Subcutaneous abdominal adipose tissue (tissue), 5 donors: ENCODE data around the gene CDH12.
A peak's percentile ranks its signal among the peaks of the same experiment; 100 is the strongest.

Experiments
- H3K27ac ChIP-seq: one replicate; pipeline ENCODE4 v1.7.0; 2013; ENCODE audit warnings: low read depth, mild to moderate bottlenecking, inconsistent platforms, low read length, moderate library complexity
- H3K27me3 ChIP-seq, 5 donors: one replicate each; pipeline ENCODE4 v1.7.0; 2013; ENCODE audit warnings: low read length in 5 of 5, inconsistent platforms in 1 of 5; ENCODE audit not compliant: control insufficient read depth in 5 of 5, insufficient read depth in 4 of 5
- H3K36me3 ChIP-seq, 5 donors: one replicate each; pipeline ENCODE4 v1.7.0; 2013; ENCODE audit warnings: low read length in 5 of 5; ENCODE audit not compliant: control insufficient read depth in 5 of 5, insufficient read depth in 5 of 5
- H3K4me1 ChIP-seq, 5 donors: one replicate each; pipeline ENCODE4 v1.7.0; 2013; ENCODE audit warnings: low read length in 5 of 5, mild to moderate bottlenecking in 3 of 5, moderate library complexity in 1 of 5; ENCODE audit not compliant: control insufficient read depth in 5 of 5, insufficient read depth in 5 of 5
- H3K4me3 ChIP-seq, 5 donors: one replicate each; pipeline ENCODE4 v1.7.0; 2013; ENCODE audit warnings: low read length in 5 of 5, low read depth in 1 of 5
- H3K9ac ChIP-seq, 5 donors: one replicate each; pipeline ENCODE4 v1.7.0; 2013; ENCODE audit warnings: low read length in 5 of 5, mild to moderate bottlenecking in 4 of 5, moderate library complexity in 3 of 5
- H3K9me3 ChIP-seq, 5 donors: one replicate each; pipeline ENCODE4 v1.7.0; 2013; ENCODE audit warnings: low read length in 5 of 5; ENCODE audit not compliant: control insufficient read depth in 5 of 5
- donor health status: healthy.
- donor health status: healthy.
- donor health status: healthy.
- donor health status: healthy.
- donor health status: healthy.

CDH12 gene

DNA sequence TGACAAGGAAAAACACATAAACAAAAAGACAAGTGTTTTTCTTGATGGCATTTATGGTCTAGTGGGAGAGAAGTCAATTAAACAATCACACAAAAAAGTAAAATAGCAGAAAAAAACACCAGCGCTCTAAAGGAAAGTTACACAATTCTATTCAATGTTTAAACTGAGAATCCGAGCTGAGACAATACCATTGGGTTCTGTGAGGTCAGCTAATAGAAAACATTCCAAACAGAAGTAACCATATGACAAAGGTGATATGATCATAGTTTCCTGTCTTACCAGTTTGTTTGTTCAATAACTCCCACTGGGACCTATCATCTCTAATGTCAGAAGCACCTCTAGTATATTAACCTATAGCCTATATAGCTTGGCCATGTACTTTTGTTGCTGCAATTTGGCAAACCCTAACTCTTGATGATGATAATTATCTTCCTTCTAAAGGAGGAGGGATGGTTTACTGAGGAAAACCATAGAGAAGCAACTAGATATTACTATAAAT, 1030.0 kb downstream of the CDH12 start:
- Histone ChIP-seq H3K9ac (no peak overlapping the region), H3K36me3 (no peaks in the 10 kb centered on the region), H3K27me3 (no peaks in the 10 kb centered on the region), H3K27ac (no peak overlapping the region), H3K9me3 (no peaks in the 10 kb centered on the region), H3K4me1 (peaks cover 0 to 2% (median 0%) of the 10 kb centered on the region in 5 donors), H3K4me3 (no peak overlapping the region)

DNA sequence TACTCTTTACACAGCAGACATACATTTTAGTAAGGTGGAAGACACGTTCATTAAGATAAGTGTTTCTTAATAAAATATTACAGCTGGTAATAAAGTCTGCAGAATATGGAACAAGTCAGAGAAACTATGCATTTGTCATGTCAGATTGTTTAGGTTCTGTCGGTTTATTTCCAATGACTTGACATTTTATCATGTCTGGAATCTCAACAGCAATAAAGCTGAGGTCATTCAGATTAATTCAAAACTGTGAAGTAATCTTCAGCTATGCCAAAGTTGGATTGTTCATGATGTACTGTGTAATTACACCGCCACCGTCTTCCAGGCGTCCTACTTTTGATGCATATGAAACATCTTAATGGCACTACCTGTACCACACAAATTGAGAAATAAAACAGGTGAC, 1032.6 kb downstream of the CDH12 start:
- H3K9ac ChIP-seq = no peak overlapping the region
- no peak overlapping the region for H3K4me3 ChIP-seq
- no peaks in the 10 kb centered on the region for H3K9me3 ChIP-seq
- no peaks in the 10 kb centered on the region for H3K36me3 ChIP-seq
- peaks cover 0 to 6% (median 0%) of the 10 kb centered on the region in 5 donors for H3K4me1 ChIP-seq
- H3K27ac ChIP-seq = no peak overlapping the region
- no peaks in the 10 kb centered on the region for H3K27me3 ChIP-seq

DNA sequence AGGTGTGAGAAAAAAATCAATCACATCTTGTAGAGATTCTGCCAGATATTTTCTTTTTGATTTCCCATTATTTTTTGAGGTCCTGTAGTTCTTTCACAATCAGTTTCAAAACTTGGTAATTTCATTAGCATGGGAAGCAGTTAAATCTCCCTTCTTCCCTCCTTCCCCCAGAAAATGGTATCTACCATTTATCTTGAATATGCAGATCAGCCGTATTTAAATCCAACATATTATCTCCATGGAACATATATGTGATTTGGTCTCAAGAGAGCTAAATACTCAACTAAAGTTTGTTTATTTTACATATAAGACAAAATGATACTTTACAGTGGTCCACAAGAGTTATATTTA, 1034.8 kb downstream of the CDH12 start:
- Histone ChIP-seq H3K4me3 (peak overlapping the region in 4 of 5 donors; percentile 14 to 53 (median 30)), H3K36me3 (no peaks in the 10 kb centered on the region), H3K4me1 (peaks cover 0 to 6% (median 0%) of the 10 kb centered on the region in 5 donors), H3K9me3 (no peaks in the 10 kb centered on the region), H3K27ac (no peak overlapping the region), H3K27me3 (no peaks in the 10 kb centered on the region), H3K9ac (no peak overlapping the region)

DNA sequence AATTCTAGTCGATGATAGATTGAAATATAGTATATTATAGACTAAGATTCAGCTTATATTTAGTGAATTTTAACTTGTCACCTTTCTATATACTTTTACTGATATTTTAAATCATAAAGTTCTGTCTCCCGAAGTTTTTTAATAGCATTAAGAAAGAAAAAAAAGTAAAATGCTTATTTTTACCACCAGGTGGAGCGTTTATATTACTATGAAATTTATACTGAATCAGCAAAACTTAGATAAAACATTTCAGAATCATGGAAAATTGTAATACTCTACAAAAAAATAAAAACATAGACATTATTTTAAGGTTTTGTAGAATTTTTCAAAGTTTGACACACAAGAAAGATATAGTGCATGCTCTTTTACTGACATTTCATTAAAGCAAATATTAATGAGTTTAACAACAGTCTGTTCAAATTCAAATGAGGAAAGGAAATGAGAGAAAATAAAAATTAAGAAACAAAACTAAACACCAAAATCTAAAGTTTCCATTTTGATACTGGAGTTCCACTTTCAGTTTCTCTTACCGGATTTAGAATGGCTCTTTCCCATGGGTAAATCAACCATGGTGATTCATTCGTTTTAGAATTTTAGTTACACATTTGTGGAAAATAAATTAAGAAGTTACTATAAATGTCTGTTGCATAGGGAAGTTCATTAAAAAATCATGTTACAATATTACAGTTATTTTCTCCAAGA, 1035.3 kb downstream of the CDH12 start:
- peak overlapping the region; percentile 19 for H3K27ac ChIP-seq
- H3K27me3 ChIP-seq = no peaks in the 10 kb centered on the region
- peaks cover 0 to 6% (median 0%) of the 10 kb centered on the region in 5 donors for H3K4me1 ChIP-seq
- peak overlapping the region in 4 of 5 donors; percentile 14 to 53 (median 30) for H3K4me3 ChIP-seq
- peak overlapping the region in 1 of 5 donors; percentile 6 for H3K9ac ChIP-seq
- H3K9me3 ChIP-seq = no peaks in the 10 kb centered on the region
- H3K36me3 ChIP-seq = no peaks in the 10 kb centered on the region

DNA sequence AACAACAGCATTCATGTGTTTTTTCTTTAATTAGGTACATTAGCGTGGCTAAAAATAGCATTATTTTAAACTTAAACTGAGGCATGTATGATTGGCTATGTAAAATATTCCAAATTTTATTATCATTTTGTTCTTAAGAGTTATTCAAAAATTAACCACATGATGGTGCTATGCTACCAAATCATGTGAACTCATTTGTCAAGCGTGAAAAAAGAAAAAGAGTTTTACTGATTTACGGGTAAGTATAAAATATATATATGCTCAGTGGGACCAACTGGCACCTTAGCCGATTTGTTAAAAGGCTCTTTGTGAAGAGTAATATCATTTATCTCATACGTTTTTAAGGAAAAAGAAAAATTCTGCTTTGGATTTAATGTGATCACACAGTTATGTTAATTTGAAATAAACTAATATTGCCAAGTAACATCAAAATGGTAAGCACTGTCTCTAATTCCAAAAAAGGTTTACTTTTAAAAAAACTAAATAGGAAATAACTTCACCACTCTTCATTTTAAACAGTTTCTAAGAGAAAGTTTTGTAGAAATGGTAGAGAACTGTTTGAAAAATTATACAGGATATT, 1042.3 kb downstream of the CDH12 start:
- H3K9me3 ChIP-seq = no peaks in the 10 kb centered on the region
- H3K4me1 ChIP-seq = peaks cover 0 to 14% (median 0%) of the 10 kb centered on the region in 5 donors
- H3K36me3 ChIP-seq = no peaks in the 10 kb centered on the region
- no peak overlapping the region for H3K4me3 ChIP-seq
- H3K27ac ChIP-seq = no peak overlapping the region
- H3K9ac ChIP-seq = no peak overlapping the region
- H3K27me3 ChIP-seq = no peaks in the 10 kb centered on the region

DNA sequence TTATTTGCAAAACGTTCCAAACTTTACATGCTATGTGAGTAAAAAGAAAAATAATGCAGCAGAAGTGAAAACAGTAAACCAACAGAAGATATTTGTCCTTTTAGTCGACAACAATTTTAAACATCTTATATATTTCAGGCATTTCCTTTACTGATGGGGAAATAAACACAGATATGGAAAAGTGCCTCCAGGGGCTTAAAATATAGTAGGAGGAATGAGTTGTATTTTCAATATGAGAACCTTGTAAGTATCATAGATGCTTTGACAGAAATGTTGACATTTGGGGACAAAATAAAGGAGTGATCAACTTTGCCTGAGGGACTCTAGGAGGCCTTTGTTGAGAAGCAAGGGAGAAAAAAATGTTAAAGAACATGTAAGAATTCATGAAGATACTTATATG, 1043.5 kb downstream of the CDH12 start:
- Histone ChIP-seq H3K9ac (no peak overlapping the region), H3K9me3 (no peaks in the 10 kb centered on the region), H3K4me3 (no peak overlapping the region), H3K36me3 (no peaks in the 10 kb centered on the region), H3K4me1 (peaks cover 0 to 14% (median 0%) of the 10 kb centered on the region in 5 donors), H3K27ac (no peak overlapping the region), H3K27me3 (no peaks in the 10 kb centered on the region)

DNA sequence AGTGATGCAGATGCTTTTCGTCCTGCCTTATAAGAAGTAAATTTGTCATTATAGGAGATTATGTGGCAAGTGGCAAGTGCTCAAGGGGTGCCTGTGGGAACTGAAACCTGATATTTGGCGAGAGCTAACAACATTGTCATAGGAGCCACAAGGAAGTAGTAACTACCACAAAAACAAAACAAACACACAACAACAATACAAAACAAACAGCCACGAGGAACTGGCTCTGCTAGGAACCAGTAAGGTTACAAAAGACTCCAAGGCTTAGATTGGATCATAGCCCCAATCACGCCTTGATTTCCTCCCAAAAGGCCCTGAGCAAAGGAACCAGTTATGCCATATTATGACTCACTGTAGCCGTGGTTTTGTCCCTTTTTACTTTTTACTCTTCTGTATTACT, 1045.2 kb downstream of the CDH12 start:
- H3K9ac ChIP-seq = no peak overlapping the region
- no peaks in the 10 kb centered on the region for H3K27me3 ChIP-seq
- no peaks in the 10 kb centered on the region for H3K9me3 ChIP-seq
- H3K4me3 ChIP-seq = no peak overlapping the region
- no peaks in the 10 kb centered on the region for H3K36me3 ChIP-seq
- no peak overlapping the region for H3K27ac ChIP-seq
- peaks cover 0 to 14% (median 0%) of the 10 kb centered on the region in 5 donors for H3K4me1 ChIP-seq

DNA sequence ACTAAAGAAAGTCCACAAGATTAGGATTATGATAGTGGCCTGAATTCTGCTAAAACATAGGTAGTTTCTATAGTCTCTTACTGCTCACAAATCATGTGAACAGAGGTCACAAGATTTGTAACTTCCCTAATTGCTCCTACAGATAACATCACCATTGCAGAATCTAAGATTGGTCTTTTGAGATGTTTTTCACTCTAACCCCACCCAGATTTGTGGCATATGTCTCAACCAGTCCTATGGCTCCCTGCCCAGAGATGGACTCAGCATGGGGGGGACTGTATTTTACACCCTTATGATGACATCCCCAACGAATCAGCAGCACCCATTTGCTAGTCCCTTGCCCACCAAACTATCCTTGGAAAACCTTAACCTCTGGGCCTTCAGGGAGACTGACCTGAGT, 1046.2 kb downstream of the CDH12 start:
- Histone ChIP-seq H3K27ac (no peak overlapping the region), H3K9me3 (no peaks in the 10 kb centered on the region), H3K36me3 (no peaks in the 10 kb centered on the region), H3K27me3 (no peaks in the 10 kb centered on the region), H3K4me1 (peaks cover 0 to 14% (median 0%) of the 10 kb centered on the region in 5 donors), H3K4me3 (no peak overlapping the region), H3K9ac (no peak overlapping the region)

DNA sequence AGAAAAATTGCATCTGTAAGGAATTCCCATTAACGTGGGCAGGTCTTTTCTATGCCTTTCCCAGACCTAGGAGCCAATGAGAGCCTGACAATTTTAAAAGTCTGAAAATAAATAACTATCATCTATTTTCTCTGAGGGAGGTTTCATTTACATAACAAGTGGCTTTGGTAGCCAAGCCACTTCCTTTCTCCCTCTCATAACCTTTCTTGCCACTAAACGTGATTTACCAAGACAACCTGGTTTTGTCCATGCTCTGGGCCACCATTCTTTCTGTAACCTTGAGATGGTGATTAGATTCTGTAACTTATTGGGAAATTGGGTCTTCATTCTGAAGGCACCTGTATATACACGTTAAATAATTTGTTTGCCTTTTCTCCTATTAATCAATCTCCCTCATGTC, 1046.9 kb downstream of the CDH12 start:
- no peaks in the 10 kb centered on the region for H3K9me3 ChIP-seq
- peaks cover 0 to 14% (median 0%) of the 10 kb centered on the region in 5 donors for H3K4me1 ChIP-seq
- H3K4me3 ChIP-seq = no peak overlapping the region
- no peak overlapping the region for H3K9ac ChIP-seq
- H3K36me3 ChIP-seq = no peaks in the 10 kb centered on the region
- no peak overlapping the region for H3K27ac ChIP-seq
- H3K27me3 ChIP-seq = no peaks in the 10 kb centered on the region

DNA sequence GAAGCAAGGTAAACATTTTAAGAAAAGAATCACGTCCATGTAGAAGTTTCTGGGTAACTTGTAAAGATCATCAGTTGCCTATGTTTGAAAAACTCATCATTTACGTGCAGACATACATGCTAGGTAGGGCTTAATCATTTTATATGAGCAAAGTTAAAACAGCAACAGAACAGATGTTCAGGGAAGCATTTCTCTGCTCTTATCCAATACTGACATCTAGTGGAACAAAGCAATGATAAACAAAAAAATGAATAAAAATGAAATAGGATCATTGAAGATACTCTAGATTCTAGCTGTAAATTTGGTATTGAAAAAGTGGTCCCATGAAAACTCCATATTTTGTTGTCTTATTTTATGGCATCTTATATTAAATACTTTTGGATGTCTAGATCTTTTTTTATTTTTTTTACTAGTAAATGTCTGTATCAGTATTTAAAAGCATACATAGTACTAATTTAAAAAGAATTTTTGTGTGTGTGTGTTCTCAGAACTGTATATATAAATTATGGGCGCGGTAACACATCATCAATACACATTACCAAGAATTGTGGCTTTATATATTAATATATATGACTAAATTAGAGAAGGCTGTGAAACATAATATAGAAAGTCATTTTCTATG, 1050.2 kb downstream of the CDH12 start:
- peaks cover 0 to 10% (median 0%) of the 10 kb centered on the region in 5 donors for H3K4me1 ChIP-seq
- H3K9me3 ChIP-seq = no peaks in the 10 kb centered on the region
- no peak overlapping the region for H3K4me3 ChIP-seq
- H3K36me3 ChIP-seq = no peaks in the 10 kb centered on the region
- no peak overlapping the region for H3K27ac ChIP-seq
- H3K27me3 ChIP-seq = no peaks in the 10 kb centered on the region
- no peak overlapping the region for H3K9ac ChIP-seq
